Embryonic facial prominence (tissue), 1 donor: ENCODE results near the gene AP2A2.
"Not testable (repeated sequence)": the region's sequence is repeated elsewhere in the genome, so short reads cannot be mapped to it uniquely, and the experiment has no call there.

Experiments
- DNase-seq: peaks from one replicate; pipeline ENCODE4 v3.0.0-alpha.2; 2016; ENCODE audit errors: extremely low spot score

The AP2A2 gene

GRCh38 chr11:954392-955153 is 28.9 kb downstream of the AP2A2 start:
- no peak for DNase-seq

GRCh38 chr11:955154-956063 is 29.7 kb downstream of the AP2A2 start:
- no peak for DNase-seq

- DNase-seq, result no peak
Measured at GRCh38 chr11:957212-957920, 31.7 kb downstream of the AP2A2 start.

GRCh38 chr11:958101-958500 is 32.4 kb downstream of the AP2A2 start:
- no peak for DNase-seq

GRCh38 chr11:959027-959426 is 33.4 kb downstream of the AP2A2 start:
- no peak for DNase-seq

- DNase-seq, result no peak
Measured at GRCh38 chr11:959608-960007, 33.9 kb downstream of the AP2A2 start.

GRCh38 chr11:961310-961920 is 35.7 kb downstream of the AP2A2 start:
- not testable (repeated sequence) for DNase-seq

- no peak for DNase-seq
Measured at GRCh38 chr11:961921-962320, 36.3 kb downstream of the AP2A2 start.

GRCh38 chr11:962688-963087 is 37.0 kb downstream of the AP2A2 start:
- no peak for DNase-seq

- DNase-seq, result no peak
Measured at GRCh38 chr11:963852-964251, 38.2 kb downstream of the AP2A2 start.

- DNase-seq, result no peak
Measured at GRCh38 chr11:965206-965775, 39.6 kb downstream of the AP2A2 start.

GRCh38 chr11:967995-968751 is 42.5 kb downstream of the AP2A2 start:
- DNase-seq, result no peak

- no peak for DNase-seq
Measured at GRCh38 chr11:968822-969221, 43.2 kb downstream of the AP2A2 start.

- DNase-seq, result no peak
Measured at GRCh38 chr11:969651-970205, 44.1 kb downstream of the AP2A2 start.

- DNase-seq, result no peak
Measured at GRCh38 chr11:970319-970871, 44.7 kb downstream of the AP2A2 start.

GRCh38 chr11:971092-971690 is 45.5 kb downstream of the AP2A2 start:
- no peak for DNase-seq

GRCh38 chr11:971731-972365 is 46.2 kb downstream of the AP2A2 start:
- DNase-seq, result no peak

- DNase-seq, result no peak
Measured at GRCh38 chr11:972523-973211, 47.0 kb downstream of the AP2A2 start.

- DNase-seq, result no peak
Measured at GRCh38 chr11:973237-973636, 47.6 kb downstream of the AP2A2 start.
